Measurements from ENCODE around the gene TOR4A. TPM values are rescaled to one million over a fixed set of nuclear protein-coding genes. Genes with fewer than 3 reads are reported as not detected.

TOR4A gene
- polyA plus RNA-seq, 2 of the 4 experiments (the other 2 are of a cell fraction): 9.8 to 18.6 TPM

DNA sequence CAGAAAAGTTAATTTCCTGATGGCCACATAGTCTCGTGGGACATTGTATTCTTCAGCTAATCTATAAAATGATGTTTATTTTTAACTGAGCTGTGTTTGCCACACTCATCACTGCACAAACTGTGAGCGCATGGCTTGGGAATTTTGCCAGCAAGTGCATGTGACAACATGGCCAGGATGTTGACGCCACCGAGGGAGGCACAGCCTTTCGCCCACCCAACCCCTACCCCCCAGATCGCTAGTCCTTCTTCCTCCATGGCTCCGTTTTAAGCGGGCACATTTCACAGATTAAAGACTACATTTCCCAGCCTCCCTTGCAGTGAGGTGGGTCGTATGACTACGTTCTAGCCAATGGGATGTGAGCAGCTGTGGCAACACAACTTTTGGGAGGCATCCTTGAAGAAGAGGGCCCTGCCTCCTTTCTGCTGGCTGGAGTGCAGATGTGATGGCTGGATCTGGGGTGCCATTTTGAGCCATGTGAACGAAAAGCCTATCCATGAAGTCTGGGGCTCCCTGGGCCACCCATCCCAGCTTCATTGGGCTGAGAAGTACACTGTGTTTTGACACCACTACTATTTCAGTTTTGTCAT lies 16.7 kb downstream of the TOR4A start:
- DNase-seq (ENCODE audit: low read depth in 1 of 2, low spot score in 1 of 2): peak; percentile 72 to 83
- Histone ChIP-seq H3K4me3 (no peak overlapping the region), H3K27ac (no peak overlapping the region), H3K9me3 (no peaks in the 10 kb centered on the region), H3K4me2 (no peak overlapping the region), H3K4me1 (peaks cover 23% of the 10 kb centered on the region)
- no peak for FAIRE-seq
- ChIA-PET CTCF (interaction anchor here (0.9 to 4.9 kb wide), 19 partner anchors 8 to 233 kb away, joined by 3 to 21 read pairs (median 4); partner anchors contain the start of genes EXD3, NOXA1 and NRARP), POLR2A (interaction anchor here (0.6 to 1.9 kb wide), 3 partner anchors 8 to 84 kb away, joined by 4 to 12 read pairs (median 6); partner anchors contain the start of genes NRARP and TOR4A)
- peak in 1 of 2 experiments; percentile 72; a peak in 3 of 6 replicates for ATAC-seq
- WGBS (ENCODE audit: missing lambda C conversion rate): 49% methylated on average over 11 of the region's 11 CpGs
- TF ChIP-seq KDM5A (IDR thresholded peaks at IDR 0.05) (no peak), CBX8 (IDR thresholded peaks at IDR 0.05) (no peak), SMC3 (IDR thresholded peaks at IDR 0.05) (no peak), ESRRA (IDR thresholded peaks at IDR 0.05; ENCODE audit: borderline replicate concordance, low read length) (no peak)
- TF ChIP-seq, protein P1, sequence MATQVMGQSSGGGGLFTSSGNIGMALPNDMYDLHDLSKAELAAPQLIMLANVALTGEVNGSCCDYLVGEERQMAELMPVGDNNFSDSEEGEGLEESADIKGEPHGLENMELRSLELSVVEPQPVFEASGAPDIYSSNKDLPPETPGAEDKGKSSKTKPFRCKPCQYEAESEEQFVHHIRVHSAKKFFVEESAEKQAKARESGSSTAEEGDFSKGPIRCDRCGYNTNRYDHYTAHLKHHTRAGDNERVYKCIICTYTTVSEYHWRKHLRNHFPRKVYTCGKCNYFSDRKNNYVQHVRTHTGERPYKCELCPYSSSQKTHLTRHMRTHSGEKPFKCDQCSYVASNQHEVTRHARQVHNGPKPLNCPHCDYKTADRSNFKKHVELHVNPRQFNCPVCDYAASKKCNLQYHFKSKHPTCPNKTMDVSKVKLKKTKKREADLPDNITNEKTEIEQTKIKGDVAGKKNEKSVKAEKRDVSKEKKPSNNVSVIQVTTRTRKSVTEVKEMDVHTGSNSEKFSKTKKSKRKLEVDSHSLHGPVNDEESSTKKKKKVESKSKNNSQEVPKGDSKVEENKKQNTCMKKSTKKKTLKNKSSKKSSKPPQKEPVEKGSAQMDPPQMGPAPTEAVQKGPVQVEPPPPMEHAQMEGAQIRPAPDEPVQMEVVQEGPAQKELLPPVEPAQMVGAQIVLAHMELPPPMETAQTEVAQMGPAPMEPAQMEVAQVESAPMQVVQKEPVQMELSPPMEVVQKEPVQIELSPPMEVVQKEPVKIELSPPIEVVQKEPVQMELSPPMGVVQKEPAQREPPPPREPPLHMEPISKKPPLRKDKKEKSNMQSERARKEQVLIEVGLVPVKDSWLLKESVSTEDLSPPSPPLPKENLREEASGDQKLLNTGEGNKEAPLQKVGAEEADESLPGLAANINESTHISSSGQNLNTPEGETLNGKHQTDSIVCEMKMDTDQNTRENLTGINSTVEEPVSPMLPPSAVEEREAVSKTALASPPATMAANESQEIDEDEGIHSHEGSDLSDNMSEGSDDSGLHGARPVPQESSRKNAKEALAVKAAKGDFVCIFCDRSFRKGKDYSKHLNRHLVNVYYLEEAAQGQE (IDR thresholded peaks at IDR 0.05): no peak
- TF ChIP-seq, protein P2, sequence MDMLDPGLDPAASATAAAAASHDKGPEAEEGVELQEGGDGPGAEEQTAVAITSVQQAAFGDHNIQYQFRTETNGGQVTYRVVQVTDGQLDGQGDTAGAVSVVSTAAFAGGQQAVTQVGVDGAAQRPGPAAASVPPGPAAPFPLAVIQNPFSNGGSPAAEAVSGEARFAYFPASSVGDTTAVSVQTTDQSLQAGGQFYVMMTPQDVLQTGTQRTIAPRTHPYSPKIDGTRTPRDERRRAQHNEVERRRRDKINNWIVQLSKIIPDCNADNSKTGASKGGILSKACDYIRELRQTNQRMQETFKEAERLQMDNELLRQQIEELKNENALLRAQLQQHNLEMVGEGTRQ (IDR thresholded peaks at IDR 0.05): peak; percentile 37

DNA sequence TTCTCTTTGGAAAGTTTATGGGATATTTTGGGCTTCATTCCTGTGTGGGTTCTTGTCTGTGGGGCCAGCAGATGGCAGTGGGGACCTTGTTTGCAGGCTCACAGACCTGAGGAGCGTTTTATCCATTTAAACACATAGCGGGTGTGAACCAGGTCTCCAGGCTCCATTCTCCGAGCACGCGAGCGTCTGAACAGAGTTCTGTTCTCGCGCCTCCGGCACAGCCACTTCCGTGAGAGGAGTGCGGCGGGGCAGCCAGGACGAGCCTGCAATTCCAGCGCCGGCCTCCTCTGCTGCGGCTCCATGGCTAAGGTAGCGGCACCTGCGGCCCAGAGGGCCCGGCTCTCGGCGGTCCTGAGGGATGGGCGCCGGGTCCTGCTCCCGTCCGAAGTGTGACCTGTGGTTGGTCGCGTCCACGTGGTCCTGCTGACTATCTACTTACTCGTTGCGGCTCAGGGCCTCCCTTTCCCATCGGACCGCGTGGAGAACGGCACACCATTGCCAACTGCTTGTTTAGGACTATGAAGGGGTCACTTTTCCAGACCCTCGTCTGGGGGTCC lies 17.2 kb downstream of the TOR4A start:
- WGBS (ENCODE audit: missing lambda C conversion rate): 65% methylated on average over 35 of the region's 35 CpGs
- no peak for DNase-seq (ENCODE audit: low read depth in 1 of 2, low spot score in 1 of 2)
- peak overlapping the region; percentile 85 to 93; a peak in 5 of 6 replicates for H3K27ac ChIP-seq
- TF ChIP-seq JUN (IDR thresholded peaks at IDR 0.05) (no peak), RAD21 (conservative IDR thresholded peaks at IDR 0.05 in 1 of 2, IDR thresholded peaks at IDR 0.05 in 1 of 2) (peak; percentile 37 to 64; a peak in 3 of 5 replicates), SMC3 (IDR thresholded peaks at IDR 0.05) (peak; percentile 13; the same call in 1 of the 3 replicates)
- TF ChIP-seq, protein P3, sequence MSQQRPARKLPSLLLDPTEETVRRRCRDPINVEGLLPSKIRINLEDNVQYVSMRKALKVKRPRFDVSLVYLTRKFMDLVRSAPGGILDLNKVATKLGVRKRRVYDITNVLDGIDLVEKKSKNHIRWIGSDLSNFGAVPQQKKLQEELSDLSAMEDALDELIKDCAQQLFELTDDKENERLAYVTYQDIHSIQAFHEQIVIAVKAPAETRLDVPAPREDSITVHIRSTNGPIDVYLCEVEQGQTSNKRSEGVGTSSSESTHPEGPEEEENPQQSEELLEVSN (IDR thresholded peaks at IDR 0.05; ENCODE audit: borderline replicate concordance, low read depth): no peak
- TF ChIP-seq, protein P4, sequence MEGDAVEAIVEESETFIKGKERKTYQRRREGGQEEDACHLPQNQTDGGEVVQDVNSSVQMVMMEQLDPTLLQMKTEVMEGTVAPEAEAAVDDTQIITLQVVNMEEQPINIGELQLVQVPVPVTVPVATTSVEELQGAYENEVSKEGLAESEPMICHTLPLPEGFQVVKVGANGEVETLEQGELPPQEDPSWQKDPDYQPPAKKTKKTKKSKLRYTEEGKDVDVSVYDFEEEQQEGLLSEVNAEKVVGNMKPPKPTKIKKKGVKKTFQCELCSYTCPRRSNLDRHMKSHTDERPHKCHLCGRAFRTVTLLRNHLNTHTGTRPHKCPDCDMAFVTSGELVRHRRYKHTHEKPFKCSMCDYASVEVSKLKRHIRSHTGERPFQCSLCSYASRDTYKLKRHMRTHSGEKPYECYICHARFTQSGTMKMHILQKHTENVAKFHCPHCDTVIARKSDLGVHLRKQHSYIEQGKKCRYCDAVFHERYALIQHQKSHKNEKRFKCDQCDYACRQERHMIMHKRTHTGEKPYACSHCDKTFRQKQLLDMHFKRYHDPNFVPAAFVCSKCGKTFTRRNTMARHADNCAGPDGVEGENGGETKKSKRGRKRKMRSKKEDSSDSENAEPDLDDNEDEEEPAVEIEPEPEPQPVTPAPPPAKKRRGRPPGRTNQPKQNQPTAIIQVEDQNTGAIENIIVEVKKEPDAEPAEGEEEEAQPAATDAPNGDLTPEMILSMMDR (IDR thresholded peaks at IDR 0.05): peak; percentile 28; the same call in 1 of the 3 replicates
- peak; percentile 21 to 24; a peak in 4 of 6 replicates for ATAC-seq
- H3K4me2 ChIP-seq: peak overlapping the region; percentile 74
- CTCF ChIA-PET: interaction anchor here (0.7 to 4.9 kb wide), 23 partner anchors 8 to 236 kb away, joined by 3 to 21 read pairs (median 3); partner anchors contain the start of genes EXD3, NOXA1 and TOR4A
- peak overlapping the region; percentile 88; the same call in 1 of the 3 replicates for H3K4me3 ChIP-seq
- no peaks in the 10 kb centered on the region for H3K9me3 ChIP-seq
- no peak for FAIRE-seq
- POLR2A ChIA-PET: no interaction called here
- peaks cover 23% of the 10 kb centered on the region for H3K4me1 ChIP-seq

DNA sequence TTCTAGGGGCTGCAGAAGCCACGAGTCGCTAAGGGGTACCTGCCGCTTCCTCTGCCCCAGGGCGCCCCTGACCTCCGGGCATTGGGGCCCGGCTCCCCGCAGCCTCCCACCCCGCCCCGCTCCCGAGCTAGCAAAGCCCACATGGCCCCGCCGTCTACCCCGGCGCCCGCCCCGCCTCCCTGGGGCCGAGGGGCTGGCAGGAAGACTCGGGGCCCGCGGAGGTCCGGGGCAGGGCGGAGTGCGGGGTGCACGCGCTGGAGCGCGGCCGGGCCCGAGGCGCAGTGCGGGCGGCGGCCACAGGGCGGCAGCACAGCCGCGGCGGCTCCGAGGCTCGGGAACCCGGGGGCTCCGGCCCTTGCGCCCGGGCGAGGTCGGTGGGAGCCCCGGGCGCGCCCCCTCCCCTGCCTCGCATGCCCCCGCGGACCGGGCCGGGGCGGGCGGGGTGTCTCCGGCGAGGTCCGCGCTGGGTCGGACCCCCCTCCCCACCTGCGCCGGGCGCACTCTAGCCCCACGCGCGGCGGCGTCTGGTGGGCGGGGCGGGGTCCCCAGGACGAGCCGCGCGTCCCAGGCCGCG lies 17.8 kb downstream of the TOR4A start:
- Histone ChIP-seq H3K4me3 (peak overlapping the region; percentile 88), H3K9me3 (no peaks in the 10 kb centered on the region), H3K4me1 (peaks cover 26% of the 10 kb centered on the region), H3K27ac (peak overlapping the region; percentile 85 to 93), H3K4me2 (peak overlapping the region; percentile 74)
- whole genome bisulfite sequencing (ENCODE audit: missing lambda C conversion rate): no CpG with 5 or more reads among the region's 76 CpGs
- ATAC-seq (peak; percentile 71 to 79), DNase-seq (ENCODE audit: low read depth in 1 of 2, low spot score in 1 of 2) (peak in 1 of 2 experiments; percentile 84), FAIRE-seq (no peak)
- POLR2A ChIA-PET: no interaction called here
- CTCF ChIA-PET: interaction anchor here (0.7 to 4.9 kb wide), 12 partner anchors 8 to 236 kb away, joined by 3 to 21 read pairs (median 3); partner anchors contain the start of genes EXD3, NOXA1 and TOR4A
- TF ChIP-seq, protein P4 (IDR thresholded peaks at IDR 0.05): peak; percentile 91
- TF ChIP-seq JUNB (IDR thresholded peaks at IDR 0.05) (no peak), CEBPB (IDR thresholded peaks at IDR 0.05) (no peak), ZSCAN20 (CRISPR knock-in tag; IDR thresholded peaks at IDR 0.05) (no peak), CHD4 (IDR thresholded peaks at IDR 0.05; ENCODE audit: borderline replicate concordance) (no peak), SMC3 (IDR thresholded peaks at IDR 0.05) (peak; percentile 88), HDAC2 (IDR thresholded peaks at IDR 0.05) (no peak)
- TF ChIP-seq, protein P5, sequence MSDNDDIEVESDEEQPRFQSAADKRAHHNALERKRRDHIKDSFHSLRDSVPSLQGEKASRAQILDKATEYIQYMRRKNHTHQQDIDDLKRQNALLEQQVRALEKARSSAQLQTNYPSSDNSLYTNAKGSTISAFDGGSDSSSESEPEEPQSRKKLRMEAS (IDR thresholded peaks at IDR 0.05): peak; percentile 47; the same call in 1 of the 2 replicates
- TF ChIP-seq, protein P6, sequence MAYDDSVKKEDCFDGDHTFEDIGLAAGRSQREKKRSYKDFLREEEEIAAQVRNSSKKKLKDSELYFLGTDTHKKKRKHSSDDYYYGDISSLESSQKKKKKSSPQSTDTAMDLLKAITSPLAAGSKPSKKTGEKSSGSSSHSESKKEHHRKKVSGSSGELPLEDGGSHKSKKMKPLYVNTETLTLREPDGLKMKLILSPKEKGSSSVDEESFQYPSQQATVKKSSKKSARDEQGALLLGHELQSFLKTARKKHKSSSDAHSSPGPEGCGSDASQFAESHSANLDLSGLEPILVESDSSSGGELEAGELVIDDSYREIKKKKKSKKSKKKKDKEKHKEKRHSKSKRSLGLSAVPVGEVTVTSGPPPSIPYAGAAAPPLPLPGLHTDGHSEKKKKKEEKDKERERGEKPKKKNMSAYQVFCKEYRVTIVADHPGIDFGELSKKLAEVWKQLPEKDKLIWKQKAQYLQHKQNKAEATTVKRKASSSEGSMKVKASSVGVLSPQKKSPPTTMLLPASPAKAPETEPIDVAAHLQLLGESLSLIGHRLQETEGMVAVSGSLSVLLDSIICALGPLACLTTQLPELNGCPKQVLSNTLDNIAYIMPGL (CRISPR knock-in tag; IDR thresholded peaks at IDR 0.05; ENCODE audit: borderline replicate concordance): no peak
